ENCODE results near the gene TTC34.
"Not testable (repeated sequence)": the region's sequence is repeated elsewhere in the genome, so short reads cannot be mapped to it uniquely, and the experiment has no call there.

Gene TTC34

DNA sequence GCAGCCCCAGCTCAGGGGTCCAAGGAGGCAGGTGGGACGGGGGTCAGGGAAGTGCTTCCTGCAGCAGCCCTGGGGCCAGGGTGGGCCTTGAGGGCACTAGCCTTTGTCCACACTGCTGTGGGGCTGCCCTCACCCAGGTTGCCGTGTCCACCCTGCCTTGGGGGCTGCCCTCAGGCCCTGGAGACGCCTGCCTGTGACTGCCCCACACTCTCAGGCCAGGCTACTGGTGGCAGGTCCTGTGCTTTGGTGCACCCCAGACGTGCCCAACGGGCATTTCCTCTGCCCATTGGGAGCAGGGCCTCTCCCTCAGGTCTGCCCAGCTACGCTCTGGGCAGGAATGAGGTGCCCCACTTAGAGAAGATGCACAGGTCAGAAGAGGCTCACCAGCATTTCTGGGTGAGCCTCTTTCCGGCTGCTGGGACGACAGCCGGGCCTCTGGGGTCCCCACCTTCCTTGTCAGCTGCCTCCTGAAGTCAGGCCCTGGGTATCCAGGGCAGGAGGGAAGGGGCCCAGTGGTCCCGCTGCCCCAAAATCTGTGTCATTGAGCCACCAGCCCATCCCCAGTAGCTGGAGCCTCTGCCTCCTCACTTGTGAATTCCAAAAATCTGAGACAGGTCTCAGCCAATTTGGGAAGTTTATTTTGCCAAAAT, 166.0 kb downstream of the TTC34 start:
- H3K36me3 Mint-ChIP-seq (ENCODE audit: low read depth), result peaks cover 3% of the 10 kb centered on the region
- H3K9me3 Mint-ChIP-seq, result peaks cover 22% of the 10 kb centered on the region
- H3K4me3 Mint-ChIP-seq, result no peak overlapping the region
- peaks cover 19% of the 10 kb centered on the region for H3K27me3 Mint-ChIP-seq (ENCODE audit: low read depth)
- H3K4me1 Mint-ChIP-seq (ENCODE audit: low read depth), result no peaks in the 10 kb centered on the region
- no peak overlapping the region for H3K27ac Mint-ChIP-seq

DNA sequence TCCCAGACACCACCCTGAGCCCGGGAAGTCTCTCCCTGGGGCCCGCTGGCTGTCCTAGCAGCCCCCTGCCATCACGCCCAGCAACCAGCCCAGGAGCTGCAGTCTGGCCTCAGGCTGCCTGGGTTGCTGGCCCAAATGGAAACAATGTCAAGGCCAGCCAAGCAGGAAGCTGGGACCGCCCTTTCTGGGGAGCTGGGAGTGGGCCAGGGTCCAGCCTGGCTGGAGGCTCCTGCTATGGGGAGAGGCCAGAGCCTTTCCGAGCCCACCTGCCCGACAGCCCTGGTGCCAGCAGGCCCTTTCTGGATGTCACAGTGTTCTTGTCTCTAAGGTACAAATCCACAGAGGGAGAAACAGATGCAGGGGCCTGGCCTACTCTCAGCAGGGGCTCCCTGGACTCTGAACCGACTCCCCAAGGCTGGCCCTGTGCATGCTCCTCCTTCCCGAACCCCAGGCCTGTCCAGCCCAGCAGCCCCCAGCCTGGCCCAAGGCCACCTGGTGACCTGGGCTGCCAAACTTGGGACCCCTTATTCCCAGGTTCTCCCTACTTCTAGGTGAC, 167.5 kb downstream of the TTC34 start:
- no peaks in the 10 kb centered on the region for H3K4me1 Mint-ChIP-seq (ENCODE audit: low read depth)
- H3K36me3 Mint-ChIP-seq (ENCODE audit: low read depth), result peaks cover 3% of the 10 kb centered on the region
- H3K9me3 Mint-ChIP-seq, result peaks cover 26% of the 10 kb centered on the region
- no peak overlapping the region for H3K27ac Mint-ChIP-seq
- H3K4me3 Mint-ChIP-seq, result no peak overlapping the region
- peaks cover 30% of the 10 kb centered on the region for H3K27me3 Mint-ChIP-seq (ENCODE audit: low read depth)

DNA sequence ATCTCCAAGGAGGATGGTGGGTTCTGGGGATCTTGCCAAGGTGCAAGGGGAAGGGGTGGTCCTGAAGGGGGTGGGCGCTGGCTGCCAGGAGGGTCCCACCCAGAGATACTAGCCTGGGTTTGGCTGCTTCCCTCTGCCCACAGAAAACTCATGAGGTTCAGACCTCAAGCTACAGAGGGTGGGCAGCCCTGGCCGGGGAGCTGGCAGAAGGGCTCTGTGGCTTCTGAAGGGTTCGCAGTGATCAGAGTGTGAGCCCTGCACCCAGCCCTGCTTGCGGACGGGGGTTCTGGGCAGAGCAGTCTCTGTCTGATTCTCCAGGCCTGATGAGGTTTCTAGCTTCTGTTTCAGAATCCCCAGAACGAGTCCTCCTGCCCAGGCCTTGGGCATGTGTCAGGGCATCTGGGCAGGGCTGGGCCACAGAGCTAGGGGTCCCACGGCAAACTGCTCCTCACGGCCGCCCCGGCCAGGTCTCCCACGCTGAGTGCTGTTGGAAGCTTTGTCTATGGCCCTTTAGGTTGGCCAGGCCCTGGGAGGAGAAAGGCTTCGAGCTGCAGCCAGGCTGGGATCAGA, 168.0 kb downstream of the TTC34 start:
- Mint-ChIP-seq H3K27ac (no peak overlapping the region), H3K27me3 (ENCODE audit: low read depth) (peaks cover 30% of the 10 kb centered on the region), H3K4me3 (no peak overlapping the region), H3K4me1 (ENCODE audit: low read depth) (no peaks in the 10 kb centered on the region), H3K36me3 (ENCODE audit: low read depth) (peaks cover 3% of the 10 kb centered on the region), H3K9me3 (peaks cover 26% of the 10 kb centered on the region)

DNA sequence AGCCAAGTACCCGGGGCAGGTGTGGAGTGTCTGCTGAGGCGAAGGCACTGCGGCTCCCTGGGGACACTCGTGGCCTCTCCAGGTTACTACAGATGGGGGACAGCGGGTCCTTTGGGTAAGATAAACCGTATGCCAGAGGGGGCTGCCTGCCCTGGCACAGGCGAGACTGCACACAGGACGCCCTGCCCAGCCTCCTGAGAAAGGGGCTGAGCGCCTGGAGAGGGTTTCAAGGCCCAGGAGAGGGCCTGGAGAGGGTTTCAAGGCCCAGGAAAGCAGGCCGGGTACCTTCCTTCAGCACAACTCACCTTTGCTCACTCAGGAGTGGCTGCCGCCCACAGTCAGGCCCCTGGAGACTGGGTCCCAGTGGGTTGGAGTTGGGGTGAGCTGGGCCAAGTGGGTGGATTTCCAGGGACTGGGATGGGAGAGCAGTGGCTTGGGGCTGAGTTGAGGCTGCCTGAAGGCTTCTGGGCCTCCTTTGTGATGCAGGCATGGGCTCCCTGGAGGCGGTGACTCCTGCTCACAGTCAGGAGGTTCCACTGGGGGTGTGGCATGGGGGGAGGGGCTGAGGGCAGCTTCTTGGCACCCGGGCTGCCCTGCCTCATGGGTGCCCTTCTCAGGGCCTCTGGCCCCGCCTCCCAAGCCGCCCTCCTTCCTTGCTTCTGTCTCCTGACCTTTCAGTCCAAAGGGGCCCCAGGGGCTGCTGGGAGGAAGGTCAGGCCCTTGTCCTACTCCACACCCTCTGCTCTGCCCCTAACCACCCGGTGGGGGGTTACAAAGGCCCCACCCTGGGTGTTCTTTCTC, 168.7 kb downstream of the TTC34 start, which contains the start of gene MMEL1:
MMEL1 (minus strand) TSS at position 456 of the 801 bp plus-strand sequence. CDS start 3,532 bp downstream, outside the sequence.
- Mint-ChIP-seq H3K4me1 (ENCODE audit: low read depth) (no peaks in the 10 kb centered on the region), H3K9me3 (peaks cover 26% of the 10 kb centered on the region), H3K4me3 (no peak within 1 kb of the TSS), H3K27ac (no peak within 1 kb of the TSS), H3K27me3 (ENCODE audit: low read depth) (peaks cover 32% of the 10 kb centered on the region), H3K36me3 (ENCODE audit: low read depth) (peaks cover 3% of the 10 kb centered on the region)

DNA sequence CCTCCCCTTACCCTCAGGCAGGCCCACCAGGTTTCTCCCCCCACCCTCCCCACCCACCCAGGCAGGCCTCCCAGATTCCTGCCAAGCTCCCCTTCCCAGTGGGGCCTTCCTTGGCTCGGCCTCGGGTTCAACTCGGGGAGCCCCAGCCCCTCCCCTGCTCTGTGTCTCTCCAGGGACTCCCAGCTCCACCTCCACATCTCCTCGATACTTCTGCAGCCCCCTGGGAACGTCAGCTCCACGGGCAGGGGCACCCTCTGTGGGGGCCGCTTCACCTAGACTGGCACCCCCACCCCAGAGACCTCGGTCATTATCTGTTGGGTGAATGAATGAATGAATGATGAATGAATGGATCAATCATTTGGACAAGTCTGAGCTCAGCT, 169.5 kb downstream of the TTC34 start:
- Mint-ChIP-seq H3K4me3 (no peak overlapping the region), H3K4me1 (ENCODE audit: low read depth) (no peaks in the 10 kb centered on the region), H3K9me3 (peaks cover 21% of the 10 kb centered on the region), H3K27me3 (ENCODE audit: low read depth) (peaks cover 38% of the 10 kb centered on the region), H3K36me3 (ENCODE audit: low read depth) (peaks cover 3% of the 10 kb centered on the region), H3K27ac (no peak overlapping the region)

DNA sequence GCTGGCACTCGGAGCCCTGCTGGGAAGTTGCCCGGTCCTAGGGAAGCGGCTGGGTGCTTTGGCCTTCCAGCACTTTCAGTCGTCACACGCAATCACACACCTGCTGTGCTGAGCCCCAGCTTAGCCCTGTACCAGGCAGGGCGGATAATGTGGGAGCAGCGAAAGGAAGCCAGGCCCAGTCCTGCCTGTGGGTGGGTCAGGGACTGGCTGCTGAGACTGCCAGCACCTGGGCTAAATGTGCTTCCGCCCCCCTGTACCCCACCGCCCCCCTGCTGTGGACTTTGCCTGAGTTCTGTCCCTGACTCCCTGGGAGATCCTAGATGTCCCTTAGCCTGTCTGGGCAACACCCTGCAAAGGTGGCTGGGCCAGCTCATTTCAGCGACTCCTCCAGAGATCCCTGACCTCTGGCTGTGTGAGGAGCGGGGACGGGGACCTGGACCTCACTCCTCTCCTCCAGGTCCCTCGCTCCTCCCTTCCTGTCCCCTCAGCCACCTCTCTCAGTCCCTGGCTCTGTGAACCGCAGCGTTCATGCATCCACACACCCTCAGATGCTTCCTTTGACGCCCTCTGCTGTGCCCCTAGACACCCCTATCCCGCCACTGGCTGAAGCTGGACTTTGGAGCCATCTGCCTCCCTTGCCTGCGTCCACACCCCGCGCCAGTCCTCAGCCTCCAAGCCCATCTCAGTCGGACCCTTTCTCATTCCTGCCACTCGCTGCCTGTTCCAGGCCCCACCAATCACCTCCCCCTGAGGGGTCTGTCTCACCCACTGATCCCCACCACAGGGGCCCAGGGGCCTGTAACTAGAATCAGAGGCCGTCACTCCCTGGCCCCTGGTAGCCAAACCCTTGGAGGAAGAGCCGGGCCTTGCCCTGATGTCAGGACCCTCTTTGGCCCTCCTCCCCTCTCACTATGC, 170.1 kb downstream of the TTC34 start:
- no peak overlapping the region for H3K4me3 Mint-ChIP-seq
- no peak overlapping the region for H3K27ac Mint-ChIP-seq
- no peaks in the 10 kb centered on the region for H3K36me3 Mint-ChIP-seq (ENCODE audit: low read depth)
- H3K9me3 Mint-ChIP-seq, result peaks cover 14% of the 10 kb centered on the region
- H3K27me3 Mint-ChIP-seq (ENCODE audit: low read depth), result peaks cover 40% of the 10 kb centered on the region
- H3K4me1 Mint-ChIP-seq (ENCODE audit: low read depth), result no peaks in the 10 kb centered on the region

DNA sequence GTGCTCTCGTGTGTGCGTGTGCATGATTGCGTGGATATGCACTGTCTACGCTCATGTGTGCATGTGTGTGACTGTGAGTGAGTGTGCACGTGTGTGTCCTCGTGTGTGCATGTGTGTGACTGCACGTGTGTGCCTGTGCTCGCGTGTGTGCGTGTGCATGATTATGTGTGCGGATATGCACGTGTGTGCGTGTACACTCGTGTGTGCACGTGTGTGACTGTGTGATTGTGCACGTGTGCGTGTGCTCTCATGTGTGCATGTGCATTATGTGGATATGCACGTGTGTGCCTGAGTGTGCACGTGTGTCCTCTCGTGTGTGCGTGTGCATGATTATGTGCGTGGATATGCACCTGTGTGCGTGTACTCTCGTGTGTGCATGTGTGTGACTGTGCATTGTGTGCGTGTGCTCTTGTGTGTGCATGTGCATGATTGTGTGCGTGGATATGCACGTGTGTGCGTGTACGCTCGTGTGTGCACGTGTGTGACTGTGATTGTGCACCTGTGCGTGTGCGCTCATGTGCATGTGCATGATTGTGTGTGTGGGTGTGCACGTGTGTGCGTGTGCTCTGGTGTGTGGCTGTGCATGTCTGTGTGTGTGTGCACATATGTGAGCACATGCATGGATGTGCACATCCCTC, 170.9 kb downstream of the TTC34 start:
- Mint-ChIP-seq H3K27me3 (ENCODE audit: low read depth) (peaks cover 48% of the 10 kb centered on the region), H3K27ac (no peak overlapping the region), H3K4me1 (ENCODE audit: low read depth) (no peaks in the 10 kb centered on the region), H3K4me3 (no peak overlapping the region), H3K9me3 (peaks cover 8% of the 10 kb centered on the region), H3K36me3 (ENCODE audit: low read depth) (no peaks in the 10 kb centered on the region)

DNA sequence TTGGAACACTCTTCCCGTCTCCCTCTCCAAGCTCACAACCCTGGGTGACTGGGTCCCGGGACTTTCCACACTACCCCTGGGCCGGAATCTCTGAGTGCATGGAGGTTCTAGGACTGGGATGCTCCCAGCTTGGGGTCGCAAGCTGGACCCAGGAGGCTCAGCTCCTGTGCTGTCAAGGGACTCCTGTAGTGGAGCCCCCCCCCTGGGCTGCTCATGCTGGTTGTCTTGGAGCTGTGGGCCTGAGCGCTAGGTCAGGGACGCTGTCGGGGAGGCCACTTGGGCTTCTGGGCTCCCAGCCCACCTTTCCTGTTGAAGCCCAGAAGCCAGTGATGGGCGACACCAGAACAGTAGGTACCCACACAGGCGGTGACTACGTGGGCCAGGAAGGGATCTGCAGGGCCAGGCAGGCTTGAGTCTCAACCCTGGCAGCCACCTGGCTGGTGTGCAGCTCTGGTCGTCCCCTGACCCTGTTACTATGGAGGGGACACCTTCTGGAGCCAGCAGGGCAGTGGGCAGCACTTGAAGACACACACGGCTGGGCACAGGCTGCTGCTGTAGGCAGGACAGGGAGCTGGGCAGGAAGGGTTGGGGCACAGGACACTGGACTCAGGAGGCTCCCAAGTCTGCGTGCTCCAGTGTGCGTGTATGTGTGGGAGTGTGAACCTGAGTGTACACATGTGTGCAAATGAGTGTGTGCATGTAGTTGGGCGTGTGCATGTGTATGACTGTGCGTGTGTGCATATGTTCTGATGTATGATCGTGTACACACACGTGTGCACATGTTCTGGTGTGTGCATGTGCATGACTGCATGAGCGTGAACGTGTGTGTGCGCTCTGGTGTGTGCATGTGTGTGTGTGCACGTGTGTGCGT, 171.6 kb downstream of the TTC34 start:
- Mint-ChIP-seq H3K9me3 (peaks cover 8% of the 10 kb centered on the region), H3K4me3 (no peak overlapping the region), H3K27ac (no peak overlapping the region), H3K4me1 (ENCODE audit: low read depth) (no peaks in the 10 kb centered on the region), H3K36me3 (ENCODE audit: low read depth) (no peaks in the 10 kb centered on the region), H3K27me3 (ENCODE audit: low read depth) (peaks cover 54% of the 10 kb centered on the region)

DNA sequence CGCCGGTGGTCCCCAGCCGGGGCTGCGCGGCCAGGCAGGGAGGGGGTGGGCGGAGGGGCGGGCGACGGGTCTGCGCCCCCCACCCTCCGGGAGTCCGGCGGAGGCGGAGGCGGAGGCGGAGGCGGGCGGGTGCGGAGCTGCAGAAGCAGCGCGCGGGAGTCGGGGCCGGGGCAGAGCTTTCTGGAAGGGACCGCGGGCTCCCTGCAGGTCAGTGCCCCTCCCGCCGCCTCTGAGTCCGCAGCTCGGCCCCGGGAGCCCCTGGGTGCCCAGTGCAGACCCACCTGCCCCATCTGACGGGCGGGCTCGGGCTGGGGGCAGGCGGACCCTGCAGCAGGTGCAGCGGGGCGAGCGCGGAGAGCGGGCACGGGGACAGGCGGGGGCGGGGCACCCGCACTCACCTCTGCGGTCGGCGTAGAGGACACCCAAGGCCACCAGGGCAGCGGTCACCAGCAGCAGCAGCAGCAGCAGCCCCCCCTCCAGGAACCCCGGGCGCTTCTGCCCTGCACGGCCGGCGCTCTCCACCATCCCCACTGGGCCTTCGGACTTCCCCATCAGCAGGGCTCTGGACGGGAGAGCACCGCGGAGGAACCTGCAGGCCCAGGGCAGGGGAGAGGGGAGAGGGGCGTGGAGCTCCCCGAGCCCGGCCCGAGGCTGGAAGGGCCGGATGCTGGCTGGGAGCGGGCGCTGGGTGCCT, 172.4 kb downstream of the TTC34 start:
- no peaks in the 10 kb centered on the region for H3K4me1 Mint-ChIP-seq (ENCODE audit: low read depth)
- no peak overlapping the region for H3K27ac Mint-ChIP-seq
- no peaks in the 10 kb centered on the region for H3K36me3 Mint-ChIP-seq (ENCODE audit: low read depth)
- no peak overlapping the region for H3K4me3 Mint-ChIP-seq
- peaks cover 58% of the 10 kb centered on the region for H3K27me3 Mint-ChIP-seq (ENCODE audit: low read depth)
- peaks cover 8% of the 10 kb centered on the region for H3K9me3 Mint-ChIP-seq

DNA sequence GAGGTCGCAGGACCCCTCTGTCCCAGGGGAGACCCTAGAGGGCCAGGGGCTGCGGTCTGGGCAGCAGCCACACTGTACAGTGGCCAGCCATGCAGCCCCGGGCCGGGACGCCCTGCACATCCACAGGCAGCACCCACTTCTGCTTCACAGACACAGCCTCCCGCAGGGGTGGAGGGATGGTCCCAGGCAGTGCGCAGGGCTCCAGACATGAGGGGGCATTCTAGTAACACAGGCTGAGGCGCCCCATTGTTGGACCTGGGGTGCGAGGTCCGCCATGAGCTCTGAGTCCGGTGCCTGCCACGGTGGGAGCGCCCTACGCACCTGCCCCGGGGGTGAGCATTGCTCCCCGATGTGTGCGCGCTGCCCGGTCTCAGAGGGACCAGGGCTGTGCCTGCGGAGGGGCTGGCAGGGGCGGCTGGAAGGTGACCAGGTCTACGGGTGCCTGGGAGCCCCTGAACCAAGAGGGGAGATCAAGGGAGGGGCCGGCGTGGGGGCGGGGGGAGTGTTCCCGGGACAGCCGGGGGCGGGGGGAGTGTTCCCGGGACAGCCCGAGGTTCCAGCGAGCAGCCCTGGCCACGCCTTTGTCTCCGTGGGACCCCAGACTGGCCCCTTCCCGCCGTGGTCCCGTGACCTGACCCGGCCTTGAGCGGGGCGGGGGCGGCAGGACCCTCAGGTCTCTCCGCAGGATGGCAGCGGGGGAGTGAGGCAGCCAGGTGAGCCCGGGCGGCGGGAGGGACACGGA, 173.1 kb downstream of the TTC34 start:
- H3K27me3 Mint-ChIP-seq (ENCODE audit: low read depth), result peaks cover 58% of the 10 kb centered on the region
- H3K4me3 Mint-ChIP-seq, result no peak overlapping the region
- no peaks in the 10 kb centered on the region for H3K36me3 Mint-ChIP-seq (ENCODE audit: low read depth)
- H3K4me1 Mint-ChIP-seq (ENCODE audit: low read depth), result no peaks in the 10 kb centered on the region
- H3K27ac Mint-ChIP-seq, result no peak overlapping the region
- H3K9me3 Mint-ChIP-seq, result peaks cover 8% of the 10 kb centered on the region

DNA sequence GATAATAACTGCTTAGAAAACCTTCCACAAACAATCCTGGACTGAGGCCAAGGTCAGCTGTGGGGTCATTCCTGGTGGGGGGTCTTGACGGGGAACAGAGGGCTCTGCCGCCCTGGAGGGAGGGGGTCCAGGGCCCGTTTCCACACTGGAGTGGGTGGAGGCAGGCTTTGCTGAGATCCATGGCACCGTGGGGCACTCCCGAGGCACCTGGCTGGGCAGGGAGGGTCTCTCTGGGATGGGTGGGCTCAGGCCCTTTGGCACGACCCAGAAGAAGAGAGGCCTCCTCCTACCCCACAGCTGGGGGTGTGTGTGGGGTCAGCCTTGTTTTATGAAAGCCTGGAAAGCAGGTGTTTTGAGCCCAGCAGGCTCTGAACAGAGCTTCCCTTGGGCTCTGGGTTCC, 173.7 kb downstream of the TTC34 start:
- Mint-ChIP-seq H3K9me3 (peaks cover 8% of the 10 kb centered on the region), H3K27ac (no peak overlapping the region), H3K4me1 (ENCODE audit: low read depth) (no peaks in the 10 kb centered on the region), H3K4me3 (no peak overlapping the region), H3K36me3 (ENCODE audit: low read depth) (no peaks in the 10 kb centered on the region), H3K27me3 (ENCODE audit: low read depth) (peaks cover 58% of the 10 kb centered on the region)

DNA sequence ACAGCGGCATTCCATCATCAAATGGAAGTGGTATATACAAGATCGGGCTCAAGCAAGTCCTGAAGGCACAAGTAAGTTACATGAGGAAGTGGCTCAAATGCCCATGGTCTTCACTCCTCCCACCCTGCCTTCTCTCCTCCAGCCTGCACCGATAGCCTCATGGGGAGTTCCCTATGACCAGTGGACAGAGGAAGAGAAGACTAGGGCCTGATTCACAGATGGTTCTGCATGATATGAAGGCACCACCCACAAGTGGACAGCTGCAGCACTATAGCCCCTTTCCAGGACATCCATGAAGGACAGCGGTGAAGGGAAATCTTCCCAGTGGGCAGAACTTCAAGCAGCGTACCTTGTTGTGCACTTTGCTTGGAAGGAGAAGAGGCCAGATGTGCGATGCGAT, 175.7 kb downstream of the TTC34 start:
- H3K4me3 Mint-ChIP-seq; H3K27ac Mint-ChIP-seq; H3K4me1 Mint-ChIP-seq (ENCODE audit: low read depth); H3K36me3 Mint-ChIP-seq (ENCODE audit: low read depth); H3K9me3 Mint-ChIP-seq: not testable (repeated sequence)
- peaks cover 51% of the 10 kb centered on the region for H3K27me3 Mint-ChIP-seq (ENCODE audit: low read depth)
